Measurements from ENCODE around the gene OSMR.

DNA sequence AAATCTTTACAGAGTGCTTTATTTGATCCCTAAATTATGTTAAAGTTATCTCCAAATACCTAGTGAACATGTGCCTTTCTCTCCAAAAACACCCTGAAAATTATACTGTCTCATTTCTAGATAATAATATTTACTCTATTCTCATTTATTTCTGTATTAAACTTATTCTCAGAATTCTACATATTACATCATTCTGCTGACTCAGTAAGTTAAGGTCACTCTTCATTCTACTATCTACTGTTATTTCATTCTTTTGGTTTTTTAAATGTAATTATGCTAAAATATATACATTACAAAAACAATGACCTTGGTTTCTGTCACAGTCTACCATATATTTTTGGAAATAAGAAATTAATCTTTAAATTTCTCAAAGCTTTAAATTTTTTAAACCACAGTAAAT is 132.2 kb downstream of the OSMR start:
- no peak for TF ChIP-seq EZH2phosphoT487 (IDR thresholded peaks at IDR 0.05; ENCODE audit: borderline replicate concordance, low read length)
- TF ChIP-seq, protein P1, sequence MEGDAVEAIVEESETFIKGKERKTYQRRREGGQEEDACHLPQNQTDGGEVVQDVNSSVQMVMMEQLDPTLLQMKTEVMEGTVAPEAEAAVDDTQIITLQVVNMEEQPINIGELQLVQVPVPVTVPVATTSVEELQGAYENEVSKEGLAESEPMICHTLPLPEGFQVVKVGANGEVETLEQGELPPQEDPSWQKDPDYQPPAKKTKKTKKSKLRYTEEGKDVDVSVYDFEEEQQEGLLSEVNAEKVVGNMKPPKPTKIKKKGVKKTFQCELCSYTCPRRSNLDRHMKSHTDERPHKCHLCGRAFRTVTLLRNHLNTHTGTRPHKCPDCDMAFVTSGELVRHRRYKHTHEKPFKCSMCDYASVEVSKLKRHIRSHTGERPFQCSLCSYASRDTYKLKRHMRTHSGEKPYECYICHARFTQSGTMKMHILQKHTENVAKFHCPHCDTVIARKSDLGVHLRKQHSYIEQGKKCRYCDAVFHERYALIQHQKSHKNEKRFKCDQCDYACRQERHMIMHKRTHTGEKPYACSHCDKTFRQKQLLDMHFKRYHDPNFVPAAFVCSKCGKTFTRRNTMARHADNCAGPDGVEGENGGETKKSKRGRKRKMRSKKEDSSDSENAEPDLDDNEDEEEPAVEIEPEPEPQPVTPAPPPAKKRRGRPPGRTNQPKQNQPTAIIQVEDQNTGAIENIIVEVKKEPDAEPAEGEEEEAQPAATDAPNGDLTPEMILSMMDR (IDR thresholded peaks at IDR 0.05; ENCODE audit: low read depth, low read length, poor library complexity, severe bottlenecking), result no peak
